ENCODE measurements around the gene NEGR1. TPM values are rescaled to one million over a fixed set of nuclear protein-coding genes. Genes with fewer than 3 reads are reported as not detected.

The NEGR1 gene
- polyA plus RNA-seq, 1 donor from 2014 or later = 47.4 TPM

DNA sequence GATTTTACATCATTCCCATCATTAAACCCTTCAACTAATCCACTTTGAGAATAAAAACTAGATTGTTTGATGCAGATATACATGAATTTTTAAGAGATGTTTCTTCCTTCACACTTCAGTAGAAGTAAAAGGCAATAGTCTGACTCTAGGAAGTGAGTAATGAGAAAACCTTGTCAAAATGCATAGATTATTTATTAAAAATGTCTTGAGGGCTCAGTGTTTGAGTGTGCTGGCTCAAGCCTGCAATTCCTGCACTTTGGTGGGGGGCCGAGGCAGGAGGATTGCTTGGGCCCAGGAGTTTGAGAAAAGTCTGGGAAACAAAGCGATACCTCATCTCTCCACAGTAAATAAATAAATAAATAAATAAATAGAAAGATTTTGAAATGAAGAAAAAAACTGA lies 177.1 kb downstream of the NEGR1 start:
- Histone ChIP-seq H3K9me2 (ENCODE audit: insufficient read depth, low read length) (no peaks in the 10 kb centered on the region), H3F3A (ENCODE audit: insufficient read depth, low read length, poor library complexity, severe bottlenecking) (no peaks in the 10 kb centered on the region), H2AFZ (ENCODE audit: low read depth, low read length) (no peak overlapping the region), H3K4me2 (ENCODE audit: low read length) (no peak overlapping the region), H3K79me2 (replicated peaks; ENCODE audit: insufficient read depth, low read length) (no peaks in the 10 kb centered on the region), H3K9me3 (ENCODE audit: low read length) (no peaks in the 10 kb centered on the region), H3K36me3 (ENCODE audit: insufficient read depth, low read length) (no peaks in the 10 kb centered on the region), H3K27ac (ENCODE audit: low read length) (no peak overlapping the region), H4K20me1 (ENCODE audit: insufficient read depth) (no peaks in the 10 kb centered on the region), H3K27me3 (ENCODE audit: insufficient read depth, low read depth, low read length) (no peaks in the 10 kb centered on the region), H3K9ac (ENCODE audit: low read length) (no peak overlapping the region), H3K4me3 (ENCODE audit: low read length) (no peak overlapping the region)
- TF ChIP-seq MXI1 (conservative IDR thresholded peaks at IDR 0.05; ENCODE audit: poor library complexity, severe bottlenecking) (no peak), EZH2 (IDR thresholded peaks at IDR 0.05; ENCODE audit: borderline replicate concordance, insufficient read depth, low read length, poor library complexity, severe bottlenecking) (no peak), POLR2AphosphoS5 (IDR thresholded peaks at IDR 0.05) (no peak), RAD21 (conservative IDR thresholded peaks at IDR 0.05) (no peak)
- TF ChIP-seq, protein P1, sequence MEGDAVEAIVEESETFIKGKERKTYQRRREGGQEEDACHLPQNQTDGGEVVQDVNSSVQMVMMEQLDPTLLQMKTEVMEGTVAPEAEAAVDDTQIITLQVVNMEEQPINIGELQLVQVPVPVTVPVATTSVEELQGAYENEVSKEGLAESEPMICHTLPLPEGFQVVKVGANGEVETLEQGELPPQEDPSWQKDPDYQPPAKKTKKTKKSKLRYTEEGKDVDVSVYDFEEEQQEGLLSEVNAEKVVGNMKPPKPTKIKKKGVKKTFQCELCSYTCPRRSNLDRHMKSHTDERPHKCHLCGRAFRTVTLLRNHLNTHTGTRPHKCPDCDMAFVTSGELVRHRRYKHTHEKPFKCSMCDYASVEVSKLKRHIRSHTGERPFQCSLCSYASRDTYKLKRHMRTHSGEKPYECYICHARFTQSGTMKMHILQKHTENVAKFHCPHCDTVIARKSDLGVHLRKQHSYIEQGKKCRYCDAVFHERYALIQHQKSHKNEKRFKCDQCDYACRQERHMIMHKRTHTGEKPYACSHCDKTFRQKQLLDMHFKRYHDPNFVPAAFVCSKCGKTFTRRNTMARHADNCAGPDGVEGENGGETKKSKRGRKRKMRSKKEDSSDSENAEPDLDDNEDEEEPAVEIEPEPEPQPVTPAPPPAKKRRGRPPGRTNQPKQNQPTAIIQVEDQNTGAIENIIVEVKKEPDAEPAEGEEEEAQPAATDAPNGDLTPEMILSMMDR (IDR thresholded peaks at IDR 0.05; ENCODE audit: poor library complexity, severe bottlenecking) = no peak
- TF ChIP-seq, protein P2, sequence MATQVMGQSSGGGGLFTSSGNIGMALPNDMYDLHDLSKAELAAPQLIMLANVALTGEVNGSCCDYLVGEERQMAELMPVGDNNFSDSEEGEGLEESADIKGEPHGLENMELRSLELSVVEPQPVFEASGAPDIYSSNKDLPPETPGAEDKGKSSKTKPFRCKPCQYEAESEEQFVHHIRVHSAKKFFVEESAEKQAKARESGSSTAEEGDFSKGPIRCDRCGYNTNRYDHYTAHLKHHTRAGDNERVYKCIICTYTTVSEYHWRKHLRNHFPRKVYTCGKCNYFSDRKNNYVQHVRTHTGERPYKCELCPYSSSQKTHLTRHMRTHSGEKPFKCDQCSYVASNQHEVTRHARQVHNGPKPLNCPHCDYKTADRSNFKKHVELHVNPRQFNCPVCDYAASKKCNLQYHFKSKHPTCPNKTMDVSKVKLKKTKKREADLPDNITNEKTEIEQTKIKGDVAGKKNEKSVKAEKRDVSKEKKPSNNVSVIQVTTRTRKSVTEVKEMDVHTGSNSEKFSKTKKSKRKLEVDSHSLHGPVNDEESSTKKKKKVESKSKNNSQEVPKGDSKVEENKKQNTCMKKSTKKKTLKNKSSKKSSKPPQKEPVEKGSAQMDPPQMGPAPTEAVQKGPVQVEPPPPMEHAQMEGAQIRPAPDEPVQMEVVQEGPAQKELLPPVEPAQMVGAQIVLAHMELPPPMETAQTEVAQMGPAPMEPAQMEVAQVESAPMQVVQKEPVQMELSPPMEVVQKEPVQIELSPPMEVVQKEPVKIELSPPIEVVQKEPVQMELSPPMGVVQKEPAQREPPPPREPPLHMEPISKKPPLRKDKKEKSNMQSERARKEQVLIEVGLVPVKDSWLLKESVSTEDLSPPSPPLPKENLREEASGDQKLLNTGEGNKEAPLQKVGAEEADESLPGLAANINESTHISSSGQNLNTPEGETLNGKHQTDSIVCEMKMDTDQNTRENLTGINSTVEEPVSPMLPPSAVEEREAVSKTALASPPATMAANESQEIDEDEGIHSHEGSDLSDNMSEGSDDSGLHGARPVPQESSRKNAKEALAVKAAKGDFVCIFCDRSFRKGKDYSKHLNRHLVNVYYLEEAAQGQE (IDR thresholded peaks at IDR 0.05; ENCODE audit: borderline replicate concordance) = no peak

DNA sequence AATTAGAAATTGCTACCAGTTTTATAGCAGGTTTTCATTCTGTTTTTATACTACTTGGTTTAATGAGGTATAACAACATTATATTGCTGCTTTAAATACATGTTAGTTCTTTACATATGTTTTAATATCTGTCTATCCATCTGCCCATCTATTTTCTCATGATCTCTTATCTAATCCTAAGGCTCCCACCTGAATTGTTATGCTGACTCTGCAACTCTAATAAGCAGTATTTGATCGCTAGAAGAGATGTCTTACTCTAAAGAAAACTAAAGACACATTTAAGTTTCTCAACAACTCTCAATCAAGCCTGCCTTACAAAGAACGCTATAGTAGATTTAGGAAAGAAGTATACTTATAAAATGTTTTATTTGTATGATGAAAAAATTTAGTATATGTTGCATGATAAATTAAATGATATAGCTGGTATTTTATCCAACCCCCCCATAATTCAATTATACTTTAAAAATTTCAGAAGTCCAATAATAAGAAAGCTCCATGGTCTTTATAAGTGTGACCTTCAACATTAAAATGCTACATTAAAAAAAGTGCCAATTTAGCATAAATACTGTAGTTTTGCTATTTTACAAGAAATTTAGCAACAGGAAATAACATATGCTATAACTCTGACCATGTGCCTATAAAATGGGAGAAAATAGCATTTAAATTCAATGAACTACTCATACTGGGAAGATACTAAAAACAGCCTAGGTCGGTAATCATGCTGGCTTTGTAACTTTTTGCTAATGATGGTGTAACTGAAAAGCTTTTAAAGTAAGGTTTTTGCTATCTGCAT lies 180.3 kb downstream of the NEGR1 start:
- H3K9me2 ChIP-seq (ENCODE audit: insufficient read depth, low read length) = no peaks in the 10 kb centered on the region
- no peak overlapping the region for H3K9ac ChIP-seq (ENCODE audit: low read length)
- no peak overlapping the region for H3K4me3 ChIP-seq (ENCODE audit: low read length)
- H3K27ac ChIP-seq (ENCODE audit: low read length) = no peak overlapping the region
- H3K27me3 ChIP-seq (ENCODE audit: insufficient read depth, low read depth, low read length) = no peaks in the 10 kb centered on the region
- no peaks in the 10 kb centered on the region for H3F3A ChIP-seq (ENCODE audit: insufficient read depth, low read length, poor library complexity, severe bottlenecking)
- H3K4me2 ChIP-seq (ENCODE audit: low read length) = no peak overlapping the region
- H3K79me2 ChIP-seq (replicated peaks; ENCODE audit: insufficient read depth, low read length) = no peaks in the 10 kb centered on the region
- TF ChIP-seq EP300 (conservative IDR thresholded peaks at IDR 0.05; ENCODE audit: poor library complexity, severe bottlenecking) (no peak), EZH2 (IDR thresholded peaks at IDR 0.05; ENCODE audit: borderline replicate concordance, insufficient read depth, low read length, poor library complexity, severe bottlenecking) (no peak), RAD21 (conservative IDR thresholded peaks at IDR 0.05) (no peak), TAF1 (IDR thresholded peaks at IDR 0.05; ENCODE audit: low read depth) (no peak), SMC3 (conservative IDR thresholded peaks at IDR 0.05; ENCODE audit: poor library complexity) (no peak), POLR2AphosphoS5 (IDR thresholded peaks at IDR 0.05) (no peak), MXI1 (conservative IDR thresholded peaks at IDR 0.05; ENCODE audit: poor library complexity, severe bottlenecking) (no peak)
- TF ChIP-seq, protein P1 (IDR thresholded peaks at IDR 0.05; ENCODE audit: poor library complexity, severe bottlenecking) = no peak
- TF ChIP-seq, protein P2 (IDR thresholded peaks at IDR 0.05; ENCODE audit: borderline replicate concordance) = no peak
- no peak overlapping the region for H2AFZ ChIP-seq (ENCODE audit: low read depth, low read length)
- no peaks in the 10 kb centered on the region for H4K20me1 ChIP-seq (ENCODE audit: insufficient read depth)
- no peaks in the 10 kb centered on the region for H3K9me3 ChIP-seq (ENCODE audit: low read length)
- no peaks in the 10 kb centered on the region for H3K36me3 ChIP-seq (ENCODE audit: insufficient read depth, low read length)
